HCT116 (cell line): Measurements from ENCODE around the gene LAGE3. TPM values are rescaled to one million over a fixed set of nuclear protein-coding genes. Genes with fewer than 3 reads are reported as not detected.

Experiments
- ATAC-seq: fragments of 200-7000 bp; cut with Tn5 transposase; 2 replicates; pipeline ENCODE4 v1.9.1; 2020; ENCODE audit warnings: mild to moderate bottlenecking, moderate library complexity
- BruUV-seq: library from RNA; stranded (reverse); fragments of 400-500 nt; replicated peaks from 2 replicates; lab custom pipeline; 2021; lab: Mats Ljungman, UMichigan
- CTCF ChIA-PET: fragments of 300-600 bp; sonication (Branson Sonifier 250); formaldehyde crosslinking; loops from one replicate; lab custom pipeline; 2021; ENCODE audit warnings: antibody characterized with exemption; lab: Charles Lee
- POLR2A ChIA-PET: fragments of 300-600, 350-600 bp; sonication (Branson Sonifier 250); formaldehyde crosslinking; loops from one replicate; lab custom pipeline; 2021; ENCODE audit warnings: antibody characterized with exemption; lab: Charles Lee
- RAD21 ChIA-PET, 2 experiments: fragments of 300-600 bp; sonication (Branson Sonifier 250); formaldehyde crosslinking; loops; one replicate each; lab custom pipeline; 2023; ENCODE audit warnings: low total read pairs in 2 of 2; ENCODE audit not compliant: uncharacterized antibody in 2 of 2, unreplicated experiment in 2 of 2, low non-redundant PET in 1 of 2; lab: Charles Lee
- DNase-seq: peaks from one replicate; pipeline ENCODE4 v3.0.0-alpha.2; 2010; ENCODE audit warnings: low read depth, low spot score
- H2AFZ ChIP-seq: fragments of 200-600 bp; shearing (Covaris generic), sonication (generic); 2 replicates; pipeline ENCODE4 v1.6.1; 2017; ENCODE audit warnings: low read depth, mixed run types, mixed read lengths, antibody characterized with exemption, low read length; ENCODE audit not compliant: poor library complexity, severe bottlenecking
- H3K27ac ChIP-seq: 2 replicates; pipeline ENCODE4 v1.5.1; 2012; ENCODE audit warnings: low read depth, low read length
- H3K27me3 ChIP-seq: fragments of 200-600 bp; sonication (generic); 2 replicates; pipeline ENCODE4 v1.6.1; 2016; ENCODE audit warnings: mixed run types, low read length, mixed read lengths; ENCODE audit not compliant: insufficient read depth
- H3K36me3 ChIP-seq, 2 experiments: fragments of 200-500 bp in 1 of 2; fragments of 200-600 bp in 1 of 2; sonication (Bioruptor generic) in 1 of 2; sonication (generic) in 1 of 2; 2 replicates each; pipeline versions ENCODE4 v1.5.1 to v1.6.1; 2014 to 2016; ENCODE audit warnings: low read length in 2 of 2, inconsistent platforms in 1 of 2, mixed read lengths in 1 of 2, mixed run types in 1 of 2; ENCODE audit not compliant: insufficient read depth in 2 of 2, control insufficient read depth in 1 of 2
- H3K4me1 ChIP-seq, 2 experiments: fragments of 200-600 bp in 1 of 2; sonication (generic) in 1 of 2; 2 replicates each; pipeline versions ENCODE4 v1.5.1 to v1.6.1; 2012 to 2017; ENCODE audit warnings: low read length in 2 of 2, inconsistent platforms in 1 of 2, mild to moderate bottlenecking in 1 of 2, mixed read lengths in 1 of 2, mixed run types in 1 of 2, moderate library complexity in 1 of 2; ENCODE audit not compliant: insufficient read depth in 2 of 2, control insufficient read depth in 1 of 2
- H3K4me2 ChIP-seq: fragments of 200-600 bp; sonication (generic); 2 replicates; pipeline ENCODE4 v1.6.1; 2017; ENCODE audit warnings: mixed run types, low read length, mixed read lengths
- H3K4me3 ChIP-seq, 2 experiments: fragments of 200-600 bp in 1 of 2; sonication (generic) in 1 of 2; replicated peaks in 1 of 2; 2 replicates each; pipeline ENCODE4 v1.5.1; 2011 to 2016; ENCODE audit warnings: low read length in 2 of 2, control low read depth in 1 of 2, low read depth in 1 of 2, mild to moderate bottlenecking in 1 of 2, mixed read lengths in 1 of 2, mixed run types in 1 of 2
- H3K79me2 ChIP-seq: fragments of 200-600 bp; sonication (generic); 2 replicates; pipeline ENCODE4 v1.6.1; 2017; ENCODE audit warnings: mild to moderate bottlenecking, mixed run types, low read length, moderate library complexity, mixed read lengths; ENCODE audit not compliant: insufficient read depth
- H3K9ac ChIP-seq: fragments of 200-600 bp; sonication (generic); 2 replicates; pipeline ENCODE4 v1.6.1; 2016; ENCODE audit warnings: low read length, mixed read lengths
- H3K9me2 ChIP-seq: fragments of 200-600 bp; sonication (generic), shearing (Covaris generic); 2 replicates; pipeline ENCODE4 v1.6.1; 2017; ENCODE audit warnings: mixed run types, mild to moderate bottlenecking, moderate library complexity; ENCODE audit not compliant: insufficient read depth
- H3K9me3 ChIP-seq, 2 experiments: fragments of 200-500 bp in 1 of 2; fragments of 200-600 bp in 1 of 2; sonication (Bioruptor generic) in 1 of 2; sonication (generic) in 1 of 2; 2 replicates each; pipeline ENCODE4 v1.6.1; 2014 to 2017; ENCODE audit warnings: low read length in 2 of 2, mixed read lengths in 2 of 2, inconsistent platforms in 1 of 2, low read depth in 1 of 2, mild to moderate bottlenecking in 1 of 2, mixed run types in 1 of 2, moderate library complexity in 1 of 2; ENCODE audit not compliant: control insufficient read depth in 1 of 2, insufficient read depth in 1 of 2
- H4K20me1 ChIP-seq: fragments of 200-600 bp; sonication (generic), shearing (Covaris generic); 2 replicates; pipeline ENCODE4 v1.6.1; 2017; ENCODE audit warnings: mixed run types, mild to moderate bottlenecking, moderate library complexity; ENCODE audit not compliant: insufficient read depth
- ATF3 ChIP-seq: IDR thresholded peaks from 2 replicates; pipeline ENCODE4 v1.6.1; 2012
- CEBPB ChIP-seq: IDR thresholded peaks from 2 replicates; pipeline ENCODE4 v1.6.1; 2012; ENCODE audit warnings: low read depth
- EGR1 ChIP-seq: IDR thresholded peaks from 2 replicates; pipeline ENCODE4 v1.6.1; 2012; ENCODE audit warnings: low read depth
- ELF1 ChIP-seq: IDR thresholded peaks from 2 replicates; pipeline ENCODE4 v1.6.1; 2012; ENCODE audit warnings: low read depth, borderline replicate concordance
- JUND ChIP-seq: IDR thresholded peaks from 2 replicates; pipeline ENCODE4 v1.6.1; 2012
- REST ChIP-seq: IDR thresholded peaks from 2 replicates; pipeline ENCODE4 v1.6.1; 2012; ENCODE audit warnings: low read depth
- SRF ChIP-seq: IDR thresholded peaks from 2 replicates; pipeline ENCODE4 v1.6.1; 2012; ENCODE audit warnings: low read depth
- ZFX ChIP-seq: fragments of 450-650 bp; IDR thresholded peaks from 2 replicates; pipeline ENCODE4 v1.6.1; 2017
- intact Hi-C: fragments of 100-400 bp; cut with micrococcal nuclease; formaldehyde crosslinking; loops from 2 replicates; pipeline ENCODE4 v1.10.0; 2022
- total RNA-seq: library from RNA; stranded (reverse); gene quantifications from one replicate; pipeline ENCODE4 v1.2.1, GENCODE V29; 2021; ENCODE audit not compliant: unreplicated experiment
- TF ChIP-seq, protein P1 (sequence below): IDR thresholded peaks from 2 replicates; pipeline ENCODE4 v1.6.1; 2012

LAGE3 gene
- total RNA-seq, 1 experiment from 2014 or later: 42.8 TPM

GRCh38 chrX:154473683-154474082, 5.4 kb downstream of the LAGE3 start:
- CTCF ChIA-PET: no interaction called here
- ATAC-seq: no peak
- no peaks in the 10 kb centered on the region for H3K9me2 ChIP-seq
- intact Hi-C loops: no loop called here
- no peaks in the 10 kb centered on the region for H4K20me1 ChIP-seq
- no peaks in the 10 kb centered on the region for H3K27me3 ChIP-seq
- POLR2A ChIA-PET: no interaction called here
- H3K27ac ChIP-seq: no peak overlapping the region
- DNase-seq: no peak
- no peak overlapping the region for H2AFZ ChIP-seq
- H3K4me2 ChIP-seq: no peak overlapping the region
- no peaks in the 10 kb centered on the region for H3K79me2 ChIP-seq
- H3K4me1 ChIP-seq: no peaks in the 10 kb centered on the region
- H3K9ac ChIP-seq: no peak overlapping the region
- RAD21 ChIA-PET: no interaction called here
- no peaks in the 10 kb centered on the region; a peak in 1 of 4 replicates for H3K36me3 ChIP-seq
- BruUV-seq: no TSS peak
- H3K9me3 ChIP-seq: no peaks in the 10 kb centered on the region
- TF ChIP-seq, protein P1, sequence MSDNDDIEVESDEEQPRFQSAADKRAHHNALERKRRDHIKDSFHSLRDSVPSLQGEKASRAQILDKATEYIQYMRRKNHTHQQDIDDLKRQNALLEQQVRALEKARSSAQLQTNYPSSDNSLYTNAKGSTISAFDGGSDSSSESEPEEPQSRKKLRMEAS: no peak
- TF ChIP-seq ELF1 (no peak), REST (no peak), SRF (no peak), ZFX (no peak), JUND (no peak), ATF3 (no peak), CEBPB (no peak), EGR1 (no peak)
- no peak overlapping the region for H3K4me3 ChIP-seq
